Fibroblast of lung (primary cell): ENCODE measurements around the gene ECHS1. TPM values are rescaled to one million over a fixed set of nuclear protein-coding genes. Genes with fewer than 3 reads are reported as not detected.
A peak's percentile ranks its signal among the peaks of the same experiment; 100 is the strongest.

Source experiments
- DNase-seq, 2 donors: peaks; one replicate each; pipeline versions ENCODE4 v3.0.0 to v3.0.0-alpha.2; 2010; ENCODE audit warnings: low read depth in 2 of 2
- H2AFZ ChIP-seq: 2 replicates; pipeline ENCODE4 v1.5.1; 2012; ENCODE audit warnings: low read length, control low read depth, inconsistent platforms
- H3K27ac ChIP-seq: 2 replicates; pipeline ENCODE4 v1.5.1; 2011; ENCODE audit warnings: low read length, control low read depth; ENCODE audit not compliant: insufficient read depth
- H3K27me3 ChIP-seq: 2 replicates; pipeline ENCODE4 v1.5.1; 2011; ENCODE audit warnings: mild to moderate bottlenecking, low read length; ENCODE audit not compliant: control insufficient read depth, insufficient read depth
- H3K36me3 ChIP-seq: 2 replicates; pipeline ENCODE4 v1.5.1; 2011; ENCODE audit warnings: low read length; ENCODE audit not compliant: control insufficient read depth, insufficient read depth
- H3K4me1 ChIP-seq: 2 replicates; pipeline ENCODE4 v1.5.1; 2011; ENCODE audit warnings: low read length; ENCODE audit not compliant: control insufficient read depth, insufficient read depth; ENCODE audit errors: extremely low read depth
- H3K4me2 ChIP-seq: 2 replicates; pipeline ENCODE4 v1.5.1; 2011; ENCODE audit warnings: low read length, control low read depth; ENCODE audit not compliant: insufficient read depth; ENCODE audit errors: extremely low read depth
- H3K4me3 ChIP-seq, 4 experiments: fragments of 200-600 bp in 1 of 4; sonication (generic) in 1 of 4; replicated peaks in 1 of 4; 2 replicates each; pipeline ENCODE4 v1.5.1; 2011 to 2016; ENCODE audit warnings: low read length in 4 of 4, low read depth in 3 of 4, mild to moderate bottlenecking in 3 of 4, control low read depth in 2 of 4, inconsistent platforms in 1 of 4, mixed read lengths in 1 of 4; ENCODE audit not compliant: insufficient read depth in 1 of 4; ENCODE audit errors: control extremely low read depth in 1 of 4
- H3K79me2 ChIP-seq: 2 replicates; pipeline ENCODE4 v1.5.1; 2012; ENCODE audit warnings: mild to moderate bottlenecking, low read length, inconsistent platforms; ENCODE audit not compliant: control insufficient read depth, insufficient read depth
- H3K9ac ChIP-seq: 2 replicates; pipeline ENCODE4 v1.5.1; 2011; ENCODE audit warnings: mild to moderate bottlenecking, low read length, control low read depth; ENCODE audit not compliant: insufficient read depth
- H3K9me3 ChIP-seq: 2 replicates; pipeline ENCODE4 v1.5.1; 2012; ENCODE audit warnings: low read depth, low read length; ENCODE audit not compliant: control insufficient read depth, insufficient read depth
- H4K20me1 ChIP-seq: 2 replicates; pipeline ENCODE4 v1.5.1; 2011; ENCODE audit warnings: low read length; ENCODE audit not compliant: control insufficient read depth, insufficient read depth; ENCODE audit errors: extremely low read depth
- CTCF ChIP-seq, 2 donors: IDR thresholded peaks in 1 of 2; conservative IDR thresholded peaks in 1 of 2; 1 replicate in 1 of 2; 2 replicates in 1 of 2; pipeline ENCODE4 v1.5.1; 2011 to 2012; ENCODE audit warnings: low read length in 2 of 2, control low read depth in 1 of 2, inconsistent platforms in 1 of 2, low read depth in 1 of 2, mild to moderate bottlenecking in 1 of 2
- EZH2 ChIP-seq: IDR thresholded peaks from 2 replicates; pipeline ENCODE4 v1.5.1; 2012; ENCODE audit warnings: low read length, control low read depth, mild to moderate bottlenecking; ENCODE audit errors: missing control alignments
- polyA plus RNA-seq, 2 donors: library from polyadenylated mRNA; depleted of rRNA in 1 of 2; stranded (reverse) in 1 of 2; unstranded in 1 of 2; fragments of >200 nt; gene quantifications; 2 replicates each; pipeline ENCODE4 v1.2.1, GENCODE V29; 2011 to 2012; ENCODE audit warnings: missing spikeins in 1 of 2
- total RNA-seq: library from RNA; depleted of rRNA; stranded (reverse); fragments of >200 nt; gene quantifications from 2 replicates; pipeline ENCODE4 v1.2.1, GENCODE V29; 2014

Gene ECHS1
- total and polyA plus RNA-seq, 2 donors (not counting 1 experiment from before 2014, with no cell fraction given) = 63.9 to 71.9 TPM

- no peaks in the 10 kb centered on the region for H4K20me1 ChIP-seq
- no peak overlapping the region for H3K27ac ChIP-seq
- no peak overlapping the region for H2AFZ ChIP-seq
- no peaks in the 10 kb centered on the region for H3K79me2 ChIP-seq
- DNase-seq = no peak
- H3K9ac ChIP-seq = peak overlapping the region; percentile 16
- H3K4me1 ChIP-seq = peaks cover 2% of the 10 kb centered on the region
- no peaks in the 10 kb centered on the region for H3K9me3 ChIP-seq
- TF ChIP-seq CTCF (conservative IDR thresholded peaks at IDR 0.05 in 1 of 2, IDR thresholded peaks at IDR 0.05 in 1 of 2; ENCODE audit: low read depth in 1 of 2, low read length in 2 of 2) = no peak
- no peak for TF ChIP-seq EZH2
- no peaks in the 10 kb centered on the region for H3K36me3 ChIP-seq
- no peaks in the 10 kb centered on the region for H3K27me3 ChIP-seq
- peak overlapping the region; percentile 59 for H3K4me2 ChIP-seq
- H3K4me3 ChIP-seq = peak overlapping the region; percentile 31 to 58 (median 44)
Measured at GRCh38 chr10:133356549-133357284, 16.4 kb downstream of the ECHS1 start.

- DNase-seq = no peak
- Histone ChIP-seq H3K27ac (no peak overlapping the region), H2AFZ (no peak overlapping the region), H3K9me3 (no peaks in the 10 kb centered on the region), H3K36me3 (no peaks in the 10 kb centered on the region), H3K27me3 (no peaks in the 10 kb centered on the region), H3K79me2 (no peaks in the 10 kb centered on the region), H3K4me2 (no peak overlapping the region), H3K4me3 (no peak overlapping the region), H4K20me1 (no peaks in the 10 kb centered on the region), H3K4me1 (peaks cover 2% of the 10 kb centered on the region), H3K9ac (no peak overlapping the region)
- TF ChIP-seq EZH2 = no peak
- TF ChIP-seq CTCF (conservative IDR thresholded peaks at IDR 0.05 in 1 of 2, IDR thresholded peaks at IDR 0.05 in 1 of 2; ENCODE audit: low read depth in 1 of 2, low read length in 2 of 2) = no peak
Measured at GRCh38 chr10:133355991-133356390, 17.2 kb downstream of the ECHS1 start.

- Histone ChIP-seq H3K4me2 (no peak overlapping the region), H3K79me2 (no peaks in the 10 kb centered on the region), H3K9ac (no peak overlapping the region), H3K9me3 (no peaks in the 10 kb centered on the region), H3K36me3 (no peaks in the 10 kb centered on the region), H2AFZ (no peak overlapping the region), H3K27me3 (no peaks in the 10 kb centered on the region), H3K4me3 (no peak overlapping the region), H3K27ac (no peak overlapping the region), H3K4me1 (peaks cover 2% of the 10 kb centered on the region), H4K20me1 (no peaks in the 10 kb centered on the region)
- no peak for TF ChIP-seq EZH2
- no peak for TF ChIP-seq CTCF (conservative IDR thresholded peaks at IDR 0.05 in 1 of 2, IDR thresholded peaks at IDR 0.05 in 1 of 2; ENCODE audit: low read depth in 1 of 2, low read length in 2 of 2)
- no peak for DNase-seq
Measured at GRCh38 chr10:133355266-133355665, 17.9 kb downstream of the ECHS1 start.
